ENCODE data around the gene SDC1.

Gene SDC1

DNA sequence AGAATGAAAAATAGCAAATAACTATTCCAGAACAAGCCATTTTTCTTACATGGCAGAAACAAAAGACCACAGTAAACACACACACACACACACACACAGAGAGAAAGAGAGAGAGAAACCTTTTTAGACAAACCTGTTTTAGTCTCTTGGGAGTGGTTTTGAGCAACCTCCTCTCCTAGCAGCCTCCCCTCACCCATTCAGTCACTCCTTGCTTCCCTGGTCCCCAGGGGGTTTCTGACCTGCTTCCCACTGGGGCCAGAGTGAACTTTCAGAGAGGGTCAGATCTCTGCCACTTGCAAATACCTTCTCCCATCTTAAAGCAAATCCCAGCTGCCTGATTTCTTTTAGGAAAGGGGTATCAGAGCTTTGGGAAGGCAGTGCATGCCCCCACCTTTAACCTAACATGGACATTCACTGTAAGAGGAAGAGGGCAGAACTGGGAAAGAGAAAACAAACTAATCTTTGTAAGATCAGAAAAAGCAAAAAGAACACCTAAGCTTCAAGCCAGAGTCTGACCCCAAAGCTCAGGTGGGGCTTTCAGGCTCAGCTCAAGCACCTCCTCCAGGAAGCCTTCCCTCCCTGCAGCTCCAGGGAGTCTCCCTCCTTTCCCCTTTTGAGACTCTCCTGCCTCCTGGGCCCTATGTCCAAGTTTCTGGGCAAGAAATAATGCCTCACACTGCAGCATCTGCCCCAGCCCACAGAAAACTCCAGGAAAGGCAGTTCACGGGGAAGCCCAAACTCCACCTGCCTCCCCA is 2.7 kb downstream of the SDC1 start:
- Histone ChIP-seq H3K27ac (no peak overlapping the region), H3K4me3 (no peak overlapping the region)
- no peak for DNase-seq (ENCODE audit: low spot score)
- TF ChIP-seq, protein P1, sequence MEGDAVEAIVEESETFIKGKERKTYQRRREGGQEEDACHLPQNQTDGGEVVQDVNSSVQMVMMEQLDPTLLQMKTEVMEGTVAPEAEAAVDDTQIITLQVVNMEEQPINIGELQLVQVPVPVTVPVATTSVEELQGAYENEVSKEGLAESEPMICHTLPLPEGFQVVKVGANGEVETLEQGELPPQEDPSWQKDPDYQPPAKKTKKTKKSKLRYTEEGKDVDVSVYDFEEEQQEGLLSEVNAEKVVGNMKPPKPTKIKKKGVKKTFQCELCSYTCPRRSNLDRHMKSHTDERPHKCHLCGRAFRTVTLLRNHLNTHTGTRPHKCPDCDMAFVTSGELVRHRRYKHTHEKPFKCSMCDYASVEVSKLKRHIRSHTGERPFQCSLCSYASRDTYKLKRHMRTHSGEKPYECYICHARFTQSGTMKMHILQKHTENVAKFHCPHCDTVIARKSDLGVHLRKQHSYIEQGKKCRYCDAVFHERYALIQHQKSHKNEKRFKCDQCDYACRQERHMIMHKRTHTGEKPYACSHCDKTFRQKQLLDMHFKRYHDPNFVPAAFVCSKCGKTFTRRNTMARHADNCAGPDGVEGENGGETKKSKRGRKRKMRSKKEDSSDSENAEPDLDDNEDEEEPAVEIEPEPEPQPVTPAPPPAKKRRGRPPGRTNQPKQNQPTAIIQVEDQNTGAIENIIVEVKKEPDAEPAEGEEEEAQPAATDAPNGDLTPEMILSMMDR (IDR thresholded peaks at IDR 0.05), result no peak

DNA sequence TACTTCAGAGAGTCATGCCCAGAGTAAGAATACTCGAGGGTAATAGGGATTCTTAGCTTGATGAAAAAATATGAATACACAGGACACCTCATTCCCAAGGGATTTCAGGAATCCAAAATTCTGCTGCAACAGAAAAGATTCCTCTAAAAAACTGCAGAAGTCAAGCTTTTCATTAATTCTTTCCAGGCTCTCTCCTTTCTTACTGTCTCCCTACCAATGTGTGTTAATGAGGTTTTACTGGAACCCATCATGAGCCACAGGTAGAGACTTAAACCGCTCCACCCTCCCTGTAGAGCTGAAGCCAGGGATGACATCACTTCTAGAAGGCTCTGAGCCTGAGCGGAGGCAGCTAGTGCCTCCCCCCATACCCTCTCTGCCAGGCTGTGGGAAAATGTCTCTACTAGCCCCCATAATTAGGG is 3.4 kb downstream of the SDC1 start:
- H3K27ac ChIP-seq, result no peak overlapping the region
- TF ChIP-seq, protein P1 (IDR thresholded peaks at IDR 0.05), result no peak
- no peak for DNase-seq (ENCODE audit: low spot score)
- H3K4me3 ChIP-seq, result no peak overlapping the region

DNA sequence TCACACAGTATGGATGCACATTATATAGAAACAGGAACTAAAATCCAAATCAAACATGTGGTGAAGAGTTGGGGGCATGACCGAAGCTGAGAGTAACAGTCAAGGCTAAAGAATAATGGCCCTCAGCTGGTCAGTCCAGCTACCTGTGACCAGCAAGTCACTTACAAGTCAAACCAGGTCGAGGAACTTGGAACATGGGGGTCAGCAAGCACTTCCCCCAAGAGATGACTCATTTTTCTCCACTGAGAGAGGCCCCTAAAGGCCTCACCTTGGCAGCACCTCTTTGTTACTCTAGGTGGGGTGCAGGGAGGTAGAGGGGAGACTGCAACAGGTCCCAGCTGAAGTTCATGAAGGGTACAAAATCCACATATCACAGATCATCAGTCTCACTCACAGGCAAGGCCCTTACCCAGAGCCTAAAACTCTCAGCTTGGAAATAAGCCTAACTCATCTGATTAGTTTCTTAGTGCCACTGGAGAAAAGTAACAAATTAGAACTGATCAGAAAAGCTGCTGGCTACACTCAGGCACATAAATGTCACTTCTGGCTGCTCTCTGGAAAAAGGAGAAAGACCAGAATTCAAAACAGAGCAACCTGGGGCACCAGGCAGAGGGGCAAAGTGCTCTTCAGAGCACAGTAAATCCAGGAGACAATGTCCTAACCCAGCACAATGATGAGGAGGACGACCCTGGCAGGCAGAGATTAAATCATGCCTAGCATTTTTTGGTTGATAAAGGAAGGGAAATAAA is 4.0 kb downstream of the SDC1 start:
- no peak overlapping the region for H3K4me3 ChIP-seq
- no peak for DNase-seq (ENCODE audit: low spot score)
- no peak overlapping the region for H3K27ac ChIP-seq
- TF ChIP-seq, protein P1 (IDR thresholded peaks at IDR 0.05), result no peak

DNA sequence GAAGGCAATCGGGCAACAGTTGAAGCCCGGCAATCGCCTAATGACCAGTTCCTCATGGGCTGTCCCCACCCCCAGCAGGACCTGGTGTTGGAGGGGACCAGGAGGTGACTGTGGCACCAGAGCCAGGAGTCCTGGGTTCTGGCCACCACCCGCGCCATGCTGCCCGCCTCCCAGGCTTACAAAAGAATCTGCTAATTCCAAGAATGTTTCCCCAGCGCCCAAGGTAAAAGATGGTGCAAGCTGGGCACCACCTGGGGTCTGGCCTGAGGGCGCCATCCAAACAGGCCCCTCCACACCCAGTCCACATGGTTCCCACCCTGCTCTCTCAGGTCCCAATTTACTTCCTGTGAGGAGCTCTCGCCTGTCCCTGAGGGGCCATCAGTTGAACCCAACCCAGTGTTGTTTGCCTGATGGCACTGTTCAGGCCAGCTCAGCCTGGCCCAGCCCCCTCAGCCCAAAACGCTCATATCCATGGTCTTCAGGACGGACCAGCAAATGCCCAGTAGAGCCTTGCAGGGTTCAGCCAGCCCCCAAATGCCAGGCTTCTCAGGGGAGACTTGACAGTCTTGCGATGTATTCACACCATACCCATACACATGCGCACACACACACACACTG is 5.1 kb downstream of the SDC1 start:
- TF ChIP-seq, protein P1 (IDR thresholded peaks at IDR 0.05), result no peak
- Histone ChIP-seq H3K4me3 (no peak overlapping the region), H3K27ac (no peak overlapping the region)
- DNase-seq (ENCODE audit: low spot score), result no peak

DNA sequence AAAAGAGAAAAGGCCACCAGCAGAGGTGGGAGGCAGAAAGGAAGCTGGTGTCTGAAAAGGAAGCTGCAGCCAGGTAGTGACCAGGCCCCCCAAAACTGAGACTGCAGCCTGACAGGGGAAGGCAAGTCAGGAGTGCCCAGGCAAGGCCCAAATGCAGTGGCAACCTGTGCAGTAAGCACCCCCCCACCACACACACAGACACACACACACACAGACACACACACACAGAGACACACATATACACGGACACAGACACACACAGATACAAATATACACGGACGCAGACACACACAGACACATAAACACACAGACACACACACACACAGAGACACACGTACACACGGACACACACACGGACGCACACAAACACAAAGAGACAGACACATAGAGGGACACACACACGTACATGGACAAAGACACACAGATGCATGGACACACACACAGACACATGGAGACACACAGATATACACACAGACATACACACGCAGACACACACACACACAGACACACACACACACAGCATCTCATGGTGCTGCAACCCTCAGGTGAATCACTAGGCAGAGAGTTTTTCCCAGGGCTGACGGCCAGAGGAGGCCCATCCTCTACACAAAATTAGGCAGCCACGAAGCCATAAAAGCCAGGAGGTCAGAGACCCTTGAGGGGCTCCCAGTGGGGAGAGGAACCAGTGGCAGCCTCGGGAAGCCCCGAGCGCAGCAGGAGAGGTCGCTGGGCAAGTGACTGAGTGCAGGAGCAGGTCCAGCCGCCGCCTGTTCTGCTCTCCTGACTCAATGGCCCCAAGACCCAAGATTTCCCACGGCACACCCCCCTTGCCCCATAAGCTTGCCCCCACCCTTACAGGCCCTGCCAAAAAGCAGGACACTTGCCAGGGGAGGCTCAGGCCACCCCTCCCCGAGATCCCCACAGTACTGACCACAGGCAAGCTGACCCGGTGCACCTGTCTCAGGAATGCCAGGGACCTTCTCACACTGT is 6.3 kb downstream of the SDC1 start:
- Histone ChIP-seq H3K4me3 (no peak overlapping the region), H3K27ac (no peak overlapping the region)
- DNase-seq (ENCODE audit: low spot score), result no peak
- TF ChIP-seq, protein P1 (IDR thresholded peaks at IDR 0.05), result no peak
